Measurements from ENCODE around the gene LRRC15. TPM values are rescaled to one million over a fixed set of nuclear protein-coding genes. Genes with fewer than 3 reads are reported as not detected.

LRRC15 gene
- total RNA-seq, 1 donor, result 3.6 TPM

GRCh38 chr3:194386066-194386465, 16.5 kb upstream of the LRRC15 start:
- peaks cover 9% of the 10 kb centered on the region for H3K27me3 ChIP-seq (ENCODE audit: insufficient read depth, low read length)
- no peak for TF ChIP-seq CTCF (IDR thresholded peaks at IDR 0.05; ENCODE audit: extremely low read depth, low read depth, low read length)
- H3K27ac ChIP-seq (ENCODE audit: low read depth, low read length), result no peak overlapping the region
- no peaks in the 10 kb centered on the region for H3K79me2 ChIP-seq (ENCODE audit: insufficient read depth, low read length)
- no peaks in the 10 kb centered on the region for H3K4me1 ChIP-seq (ENCODE audit: insufficient read depth, low read length)
- no peaks in the 10 kb centered on the region for H3K36me3 ChIP-seq (ENCODE audit: insufficient read depth, low read length)
- H3K4me3 ChIP-seq (ENCODE audit: insufficient read depth, low read length), result no peak overlapping the region
- no peaks in the 10 kb centered on the region for H3K9me3 ChIP-seq (ENCODE audit: low read depth, low read length)
- H2AFZ ChIP-seq (ENCODE audit: low read length), result no peak overlapping the region
- no peak for DNase-seq (ENCODE audit: insufficient read length, low spot score, missing footprints)
- H4K20me1 ChIP-seq (ENCODE audit: insufficient read depth, low read length), result no peaks in the 10 kb centered on the region
- no peak overlapping the region for H3K4me2 ChIP-seq (ENCODE audit: insufficient read depth, low read length)

- peaks cover 11% of the 10 kb centered on the region for H3K27me3 ChIP-seq (ENCODE audit: insufficient read depth, low read length)
- H3K36me3 ChIP-seq (ENCODE audit: insufficient read depth, low read length), result no peaks in the 10 kb centered on the region
- H3K4me2 ChIP-seq (ENCODE audit: insufficient read depth, low read length), result no peak overlapping the region
- H2AFZ ChIP-seq (ENCODE audit: low read length), result no peak overlapping the region
- H3K79me2 ChIP-seq (ENCODE audit: insufficient read depth, low read length), result no peaks in the 10 kb centered on the region
- TF ChIP-seq CTCF (IDR thresholded peaks at IDR 0.05; ENCODE audit: extremely low read depth, low read depth, low read length), result no peak
- H3K4me1 ChIP-seq (ENCODE audit: insufficient read depth, low read length), result no peaks in the 10 kb centered on the region
- no peak overlapping the region for H3K4me3 ChIP-seq (ENCODE audit: insufficient read depth, low read length)
- no peak overlapping the region for H3K27ac ChIP-seq (ENCODE audit: low read depth, low read length)
- no peaks in the 10 kb centered on the region for H3K9me3 ChIP-seq (ENCODE audit: low read depth, low read length)
- no peak for DNase-seq (ENCODE audit: insufficient read length, low spot score, missing footprints)
- H4K20me1 ChIP-seq (ENCODE audit: insufficient read depth, low read length), result no peaks in the 10 kb centered on the region
Measured at GRCh38 chr3:194384569-194385001, 15.0 kb upstream of the LRRC15 start.

GRCh38 chr3:194384156-194384555, 14.6 kb upstream of the LRRC15 start:
- H4K20me1 ChIP-seq (ENCODE audit: insufficient read depth, low read length), result no peaks in the 10 kb centered on the region
- H3K4me1 ChIP-seq (ENCODE audit: insufficient read depth, low read length), result no peaks in the 10 kb centered on the region
- H3K79me2 ChIP-seq (ENCODE audit: insufficient read depth, low read length), result no peaks in the 10 kb centered on the region
- no peak overlapping the region for H3K4me3 ChIP-seq (ENCODE audit: insufficient read depth, low read length)
- H3K9me3 ChIP-seq (ENCODE audit: low read depth, low read length), result no peaks in the 10 kb centered on the region
- H3K4me2 ChIP-seq (ENCODE audit: insufficient read depth, low read length), result no peak overlapping the region
- no peak overlapping the region for H3K27ac ChIP-seq (ENCODE audit: low read depth, low read length)
- no peak for DNase-seq (ENCODE audit: insufficient read length, low spot score, missing footprints)
- no peak for TF ChIP-seq CTCF (IDR thresholded peaks at IDR 0.05; ENCODE audit: extremely low read depth, low read depth, low read length)
- peaks cover 13% of the 10 kb centered on the region for H3K27me3 ChIP-seq (ENCODE audit: insufficient read depth, low read length)
- no peak overlapping the region for H2AFZ ChIP-seq (ENCODE audit: low read length)
- H3K36me3 ChIP-seq (ENCODE audit: insufficient read depth, low read length), result no peaks in the 10 kb centered on the region

GRCh38 chr3:194383276-194383940, 13.9 kb upstream of the LRRC15 start:
- no peaks in the 10 kb centered on the region for H4K20me1 ChIP-seq (ENCODE audit: insufficient read depth, low read length)
- H3K4me2 ChIP-seq (ENCODE audit: insufficient read depth, low read length), result no peak overlapping the region
- no peak for DNase-seq (ENCODE audit: insufficient read length, low spot score, missing footprints)
- no peaks in the 10 kb centered on the region for H3K4me1 ChIP-seq (ENCODE audit: insufficient read depth, low read length)
- H2AFZ ChIP-seq (ENCODE audit: low read length), result no peak overlapping the region
- H3K27me3 ChIP-seq (ENCODE audit: insufficient read depth, low read length), result peaks cover 13% of the 10 kb centered on the region
- no peak for TF ChIP-seq CTCF (IDR thresholded peaks at IDR 0.05; ENCODE audit: extremely low read depth, low read depth, low read length)
- H3K79me2 ChIP-seq (ENCODE audit: insufficient read depth, low read length), result no peaks in the 10 kb centered on the region
- no peaks in the 10 kb centered on the region for H3K36me3 ChIP-seq (ENCODE audit: insufficient read depth, low read length)
- H3K4me3 ChIP-seq (ENCODE audit: insufficient read depth, low read length), result no peak overlapping the region
- no peaks in the 10 kb centered on the region for H3K9me3 ChIP-seq (ENCODE audit: low read depth, low read length)
- H3K27ac ChIP-seq (ENCODE audit: low read depth, low read length), result no peak overlapping the region
